ENCODE measurements around the gene ENTPD6. TPM values are rescaled to one million over a fixed set of nuclear protein-coding genes. Genes with fewer than 3 reads are reported as not detected.

ENTPD6 gene
- total RNA-seq, 1 donor from 2014 or later = 57.8 TPM

DNA sequence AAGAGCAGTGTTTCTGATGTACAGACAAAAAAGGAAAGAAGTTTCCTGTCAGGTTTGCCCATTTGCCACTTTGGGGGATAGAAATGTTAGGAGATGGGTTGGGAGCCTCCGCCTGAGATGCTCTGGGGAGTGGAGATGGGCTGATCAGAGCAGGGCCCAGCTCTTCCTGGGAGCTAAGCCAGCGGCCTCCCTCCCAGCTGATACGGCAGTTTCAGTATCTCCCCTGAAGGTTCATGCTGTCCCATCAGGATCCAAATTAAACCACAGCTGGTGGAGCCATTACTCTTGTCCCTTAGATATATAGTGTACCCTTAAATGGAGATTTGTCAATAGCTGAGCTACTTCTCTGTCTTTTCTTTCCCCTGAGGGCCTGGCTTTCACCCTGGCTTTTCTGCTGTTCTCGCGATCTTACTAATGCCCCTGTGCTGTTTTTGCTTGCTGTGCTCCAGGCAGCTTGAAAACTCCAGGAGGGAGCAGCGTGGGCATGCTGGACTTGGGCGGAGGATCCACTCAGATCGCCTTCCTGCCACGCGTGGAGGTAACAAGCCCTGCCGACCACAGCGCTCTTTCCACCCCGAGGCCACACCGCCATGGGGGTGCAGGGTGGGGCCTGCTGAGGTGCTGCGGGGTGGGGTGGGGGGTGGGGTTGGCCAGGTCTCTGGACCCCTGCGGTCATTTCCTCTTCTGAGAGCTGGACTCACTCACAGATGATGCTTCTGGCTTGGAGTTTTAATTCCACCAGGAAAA is 20.9 kb downstream of the ENTPD6 start:
- Histone ChIP-seq H3K9me3 (ENCODE audit: insufficient read depth, low read depth, low read length) (no peaks in the 10 kb centered on the region), H4K20me1 (ENCODE audit: insufficient read depth, low read length) (no peaks in the 10 kb centered on the region), H3K79me2 (ENCODE audit: insufficient read depth, low read length) (no peaks in the 10 kb centered on the region), H3K4me3 (ENCODE audit: insufficient read depth, low read depth, low read length) (no peak overlapping the region), H3K27me3 (ENCODE audit: insufficient read depth, low read length) (no peaks in the 10 kb centered on the region), H3K36me3 (ENCODE audit: insufficient read depth, low read length) (peaks cover 18% of the 10 kb centered on the region), H2AFZ (ENCODE audit: low read depth, low read length) (no peak overlapping the region), H3K9ac (ENCODE audit: low read length) (no peak overlapping the region), H3K27ac (ENCODE audit: low read depth, low read length) (no peak overlapping the region), H3K4me1 (ENCODE audit: insufficient read depth, low read length) (peaks cover 3% of the 10 kb centered on the region), H3K4me2 (ENCODE audit: low read length) (no peak overlapping the region)
- no peaks in the 10 kb centered on the region for H3K27me3 Mint-ChIP-seq (ENCODE audit: low read depth, unreplicated experiment)
- H3K36me3 Mint-ChIP-seq (ENCODE audit: low read depth, unreplicated experiment) = peaks cover 13% of the 10 kb centered on the region
- FAIRE-seq (no peak), DNase-seq (ENCODE audit: low read depth) (no peak)
- no peak overlapping the region for H3K27ac Mint-ChIP-seq (ENCODE audit: unreplicated experiment)
- H3K4me3 Mint-ChIP-seq (ENCODE audit: unreplicated experiment) = no peak overlapping the region
- no peak for TF ChIP-seq EZH2 (IDR thresholded peaks at IDR 0.05; ENCODE audit: insufficient read depth, low read length)
- no peak for TF ChIP-seq CTCF (IDR thresholded peaks at IDR 0.05; ENCODE audit: insufficient read depth, low read depth, low read length)
- no peaks in the 10 kb centered on the region for H3K9me3 Mint-ChIP-seq (ENCODE audit: unreplicated experiment)
- no peaks in the 10 kb centered on the region for H3K4me1 Mint-ChIP-seq (ENCODE audit: low read depth, unreplicated experiment)

DNA sequence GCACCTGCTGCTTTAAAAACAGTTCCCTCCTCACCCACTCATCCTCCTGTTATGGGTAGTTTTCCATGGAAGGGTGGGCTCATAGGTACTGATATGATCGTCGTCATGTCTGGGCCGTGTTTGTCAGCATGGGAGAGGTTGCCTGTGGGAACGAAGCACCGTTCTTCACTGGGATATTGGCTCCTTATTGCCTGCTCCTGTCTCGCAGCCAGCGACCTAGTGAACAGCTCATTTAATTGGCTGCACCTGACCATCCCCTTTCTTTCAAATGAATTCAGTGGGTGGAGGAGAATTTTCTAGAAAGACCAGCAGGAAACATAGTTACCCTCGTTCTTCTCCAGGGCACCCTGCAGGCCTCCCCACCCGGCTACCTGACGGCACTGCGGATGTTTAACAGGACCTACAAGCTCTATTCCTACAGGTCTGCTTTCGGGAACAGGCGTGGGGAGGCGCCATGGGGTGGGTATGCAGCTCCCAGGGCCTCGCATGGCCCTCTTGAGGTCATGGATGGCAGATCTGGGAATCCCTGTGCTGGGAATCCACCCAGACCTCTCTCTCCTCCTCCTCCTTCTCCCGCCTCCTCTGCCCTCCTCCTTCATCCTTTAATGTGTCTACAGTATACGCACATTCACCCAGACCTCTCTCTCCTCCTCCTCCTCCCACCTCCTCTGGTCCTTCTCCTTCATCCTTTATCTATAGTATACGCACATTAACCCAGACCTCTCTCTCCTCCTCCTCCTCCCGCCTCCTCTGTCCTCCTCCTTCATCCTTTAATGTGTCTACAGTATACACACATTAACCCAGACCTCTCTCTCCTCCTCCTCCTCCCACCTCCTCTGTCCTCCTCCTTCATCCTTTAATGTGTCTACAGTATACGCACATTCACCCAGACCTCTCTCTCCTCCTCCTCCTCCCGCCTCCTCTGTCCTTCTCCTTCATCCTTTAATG is 21.9 kb downstream of the ENTPD6 start:
- DNase-seq (ENCODE audit: low read depth) = no peak
- no peak overlapping the region for H2AFZ ChIP-seq (ENCODE audit: low read depth, low read length)
- Mint-ChIP-seq H3K4me1 (ENCODE audit: low read depth, unreplicated experiment) (peaks cover 4% of the 10 kb centered on the region), H3K9me3 (ENCODE audit: unreplicated experiment) (no peaks in the 10 kb centered on the region), H3K4me3 (ENCODE audit: unreplicated experiment) (no peak overlapping the region), H3K36me3 (ENCODE audit: low read depth, unreplicated experiment) (peaks cover 13% of the 10 kb centered on the region), H3K27ac (ENCODE audit: unreplicated experiment) (no peak overlapping the region), H3K27me3 (ENCODE audit: low read depth, unreplicated experiment) (no peaks in the 10 kb centered on the region)
- H3K79me2 ChIP-seq (ENCODE audit: insufficient read depth, low read length) = no peaks in the 10 kb centered on the region
- peaks cover 13% of the 10 kb centered on the region for H3K36me3 ChIP-seq (ENCODE audit: insufficient read depth, low read length)
- no peak for TF ChIP-seq CTCF (IDR thresholded peaks at IDR 0.05; ENCODE audit: insufficient read depth, low read depth, low read length)
- no peak for TF ChIP-seq EZH2 (IDR thresholded peaks at IDR 0.05; ENCODE audit: insufficient read depth, low read length)
- FAIRE-seq = no peak
- no peaks in the 10 kb centered on the region for H3K9me3 ChIP-seq (ENCODE audit: insufficient read depth, low read depth, low read length)
- H3K4me1 ChIP-seq (ENCODE audit: insufficient read depth, low read length) = peaks cover 11% of the 10 kb centered on the region
- no peak overlapping the region for H3K4me2 ChIP-seq (ENCODE audit: low read length)
- H3K9ac ChIP-seq (ENCODE audit: low read length) = no peak overlapping the region
- no peak overlapping the region for H3K27ac ChIP-seq (ENCODE audit: low read depth, low read length)
- H3K27me3 ChIP-seq (ENCODE audit: insufficient read depth, low read length) = no peaks in the 10 kb centered on the region
- H4K20me1 ChIP-seq (ENCODE audit: insufficient read depth, low read length) = no peaks in the 10 kb centered on the region
- H3K4me3 ChIP-seq (ENCODE audit: insufficient read depth, low read depth, low read length) = no peak overlapping the region
